ENCODE measurements around the gene CHL1. TPM values are rescaled to one million over a fixed set of nuclear protein-coding genes. Genes with fewer than 3 reads are reported as not detected.
A peak's percentile ranks its signal among the peaks of the same experiment; 100 is the strongest.

The CHL1 gene
- total RNA-seq, 1 donor from 2014 or later: 35.5 TPM

DNA sequence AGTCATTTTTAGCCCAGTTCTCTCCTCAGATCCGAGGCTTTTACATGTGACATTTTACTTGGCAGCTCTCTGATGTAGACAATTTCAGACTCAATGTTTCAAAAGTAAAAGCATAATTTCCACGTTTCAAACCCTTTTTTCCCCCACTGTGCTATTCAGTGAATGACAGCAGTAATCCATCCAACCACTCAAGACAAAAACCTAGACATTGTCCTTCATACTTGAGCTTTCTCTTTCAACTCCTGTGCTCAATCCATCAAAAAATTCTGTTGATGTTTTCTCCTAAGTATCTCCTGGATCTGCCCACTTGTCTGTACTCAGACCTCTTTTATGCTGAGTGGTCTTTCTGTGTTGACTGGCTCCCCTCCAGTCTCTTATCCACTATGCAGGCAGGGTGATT is 214.7 kb downstream of the CHL1 start:
- H3K4me1 Mint-ChIP-seq (ENCODE audit: low read depth, unreplicated experiment): no peaks in the 10 kb centered on the region
- H3K4me3 Mint-ChIP-seq (ENCODE audit: unreplicated experiment): no peak overlapping the region
- H3K27ac Mint-ChIP-seq (ENCODE audit: unreplicated experiment): no peak overlapping the region
- TF ChIP-seq, protein P1, sequence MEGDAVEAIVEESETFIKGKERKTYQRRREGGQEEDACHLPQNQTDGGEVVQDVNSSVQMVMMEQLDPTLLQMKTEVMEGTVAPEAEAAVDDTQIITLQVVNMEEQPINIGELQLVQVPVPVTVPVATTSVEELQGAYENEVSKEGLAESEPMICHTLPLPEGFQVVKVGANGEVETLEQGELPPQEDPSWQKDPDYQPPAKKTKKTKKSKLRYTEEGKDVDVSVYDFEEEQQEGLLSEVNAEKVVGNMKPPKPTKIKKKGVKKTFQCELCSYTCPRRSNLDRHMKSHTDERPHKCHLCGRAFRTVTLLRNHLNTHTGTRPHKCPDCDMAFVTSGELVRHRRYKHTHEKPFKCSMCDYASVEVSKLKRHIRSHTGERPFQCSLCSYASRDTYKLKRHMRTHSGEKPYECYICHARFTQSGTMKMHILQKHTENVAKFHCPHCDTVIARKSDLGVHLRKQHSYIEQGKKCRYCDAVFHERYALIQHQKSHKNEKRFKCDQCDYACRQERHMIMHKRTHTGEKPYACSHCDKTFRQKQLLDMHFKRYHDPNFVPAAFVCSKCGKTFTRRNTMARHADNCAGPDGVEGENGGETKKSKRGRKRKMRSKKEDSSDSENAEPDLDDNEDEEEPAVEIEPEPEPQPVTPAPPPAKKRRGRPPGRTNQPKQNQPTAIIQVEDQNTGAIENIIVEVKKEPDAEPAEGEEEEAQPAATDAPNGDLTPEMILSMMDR (IDR thresholded peaks at IDR 0.05; ENCODE audit: partially characterized antibody, unreplicated experiment): no peak
- no peaks in the 10 kb centered on the region for H3K36me3 Mint-ChIP-seq (ENCODE audit: unreplicated experiment)
- no peaks in the 10 kb centered on the region for H3K27me3 Mint-ChIP-seq (ENCODE audit: unreplicated experiment)
- no peaks in the 10 kb centered on the region for H3K9me3 Mint-ChIP-seq (ENCODE audit: unreplicated experiment)
- DNase-seq: no peak

DNA sequence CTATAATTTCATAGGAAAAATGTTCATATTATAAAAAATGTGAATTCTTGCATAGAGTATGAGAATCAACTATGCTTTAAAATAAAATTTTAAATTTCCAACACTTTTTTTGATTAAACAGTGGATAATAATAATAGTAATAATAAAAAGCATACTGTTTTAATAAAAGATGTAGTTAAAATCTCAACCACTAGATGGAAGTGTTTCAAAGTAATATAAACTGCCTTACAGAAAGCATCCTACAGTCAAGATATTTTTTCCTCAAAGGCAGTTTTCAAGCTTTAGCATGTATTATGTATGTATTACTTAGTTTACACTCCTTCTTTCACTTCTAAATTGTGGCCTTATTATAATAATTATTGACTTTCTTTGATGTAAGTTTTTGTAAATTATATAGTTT is 217.5 kb downstream of the CHL1 start:
- TF ChIP-seq, protein P1 (IDR thresholded peaks at IDR 0.05; ENCODE audit: partially characterized antibody, unreplicated experiment): peak; percentile 81
- Mint-ChIP-seq H3K4me3 (ENCODE audit: unreplicated experiment) (no peak overlapping the region), H3K27ac (ENCODE audit: unreplicated experiment) (no peak overlapping the region)

DNA sequence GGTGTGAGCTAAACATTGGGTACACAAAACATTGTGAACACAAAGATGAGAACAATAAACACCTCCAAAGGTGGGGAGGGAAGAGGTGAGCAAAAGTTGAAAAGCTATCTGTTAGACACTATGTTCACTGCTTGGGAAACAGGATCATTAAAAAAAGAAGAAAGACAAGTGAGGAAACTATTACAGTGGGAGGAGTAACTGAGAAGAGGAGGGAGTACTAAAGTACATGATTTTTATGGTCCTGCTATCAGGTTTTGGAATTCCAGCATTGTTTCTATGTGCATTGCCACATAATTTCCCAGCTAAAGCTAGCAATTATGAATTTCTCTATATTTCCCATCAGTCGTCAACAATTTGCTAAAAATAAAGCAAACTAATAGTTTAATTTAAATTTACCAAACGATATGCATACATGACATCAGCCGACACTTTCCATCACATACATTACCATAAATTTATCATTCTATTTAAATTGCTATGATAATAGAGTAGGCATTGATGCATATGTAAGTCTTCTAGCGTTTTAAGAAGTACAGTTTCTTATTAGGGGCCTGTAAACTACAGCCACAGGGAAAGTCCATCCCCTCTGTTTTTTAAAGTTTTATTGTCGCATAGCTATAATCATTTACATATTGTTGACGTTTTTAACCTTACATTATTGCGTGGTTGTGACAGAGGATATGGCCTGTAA is 221.8 kb downstream of the CHL1 start:
- H3K36me3 Mint-ChIP-seq (ENCODE audit: unreplicated experiment): no peaks in the 10 kb centered on the region
- DNase-seq: no peak
- H3K27me3 Mint-ChIP-seq (ENCODE audit: unreplicated experiment): no peaks in the 10 kb centered on the region
- TF ChIP-seq, protein P1 (IDR thresholded peaks at IDR 0.05; ENCODE audit: partially characterized antibody, unreplicated experiment): no peak
- H3K9me3 Mint-ChIP-seq (ENCODE audit: unreplicated experiment): no peaks in the 10 kb centered on the region
- no peak overlapping the region for H3K27ac Mint-ChIP-seq (ENCODE audit: unreplicated experiment)
- no peaks in the 10 kb centered on the region for H3K4me1 Mint-ChIP-seq (ENCODE audit: low read depth, unreplicated experiment)
- H3K4me3 Mint-ChIP-seq (ENCODE audit: unreplicated experiment): no peak overlapping the region

More for the DNA sequence above, 217.5 kb downstream of the CHL1 start:
- Mint-ChIP-seq H3K27me3 (ENCODE audit: unreplicated experiment) (no peaks in the 10 kb centered on the region), H3K4me1 (ENCODE audit: low read depth, unreplicated experiment) (no peaks in the 10 kb centered on the region), H3K36me3 (ENCODE audit: unreplicated experiment) (no peaks in the 10 kb centered on the region), H3K9me3 (ENCODE audit: unreplicated experiment) (no peaks in the 10 kb centered on the region)
- DNase-seq: no peak

DNA sequence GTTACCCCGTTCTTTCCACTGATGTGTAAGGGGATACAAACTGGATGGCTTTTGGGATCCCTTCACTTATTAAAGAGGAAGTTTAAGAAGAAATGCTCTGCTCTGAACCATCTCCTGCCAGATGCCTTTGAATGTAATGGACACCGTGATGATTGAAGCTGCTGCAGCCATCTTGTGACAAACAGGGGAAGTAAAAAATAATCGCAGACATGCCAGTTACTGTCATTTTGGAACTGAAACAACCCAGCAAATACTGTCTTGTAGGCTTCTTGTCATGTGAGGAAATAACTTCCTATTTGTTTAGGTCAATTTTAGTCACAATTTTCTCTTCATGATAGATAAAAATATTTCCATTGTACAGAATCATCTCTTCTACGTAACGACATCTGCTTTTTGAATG is 224.0 kb downstream of the CHL1 start:
- H3K36me3 Mint-ChIP-seq (ENCODE audit: unreplicated experiment): no peaks in the 10 kb centered on the region
- H3K27me3 Mint-ChIP-seq (ENCODE audit: unreplicated experiment): no peaks in the 10 kb centered on the region
- no peak for DNase-seq
- H3K4me3 Mint-ChIP-seq (ENCODE audit: unreplicated experiment): no peak overlapping the region
- TF ChIP-seq, protein P1 (IDR thresholded peaks at IDR 0.05; ENCODE audit: partially characterized antibody, unreplicated experiment): no peak
- H3K9me3 Mint-ChIP-seq (ENCODE audit: unreplicated experiment): no peaks in the 10 kb centered on the region
- no peak overlapping the region for H3K27ac Mint-ChIP-seq (ENCODE audit: unreplicated experiment)
- no peaks in the 10 kb centered on the region for H3K4me1 Mint-ChIP-seq (ENCODE audit: low read depth, unreplicated experiment)

DNA sequence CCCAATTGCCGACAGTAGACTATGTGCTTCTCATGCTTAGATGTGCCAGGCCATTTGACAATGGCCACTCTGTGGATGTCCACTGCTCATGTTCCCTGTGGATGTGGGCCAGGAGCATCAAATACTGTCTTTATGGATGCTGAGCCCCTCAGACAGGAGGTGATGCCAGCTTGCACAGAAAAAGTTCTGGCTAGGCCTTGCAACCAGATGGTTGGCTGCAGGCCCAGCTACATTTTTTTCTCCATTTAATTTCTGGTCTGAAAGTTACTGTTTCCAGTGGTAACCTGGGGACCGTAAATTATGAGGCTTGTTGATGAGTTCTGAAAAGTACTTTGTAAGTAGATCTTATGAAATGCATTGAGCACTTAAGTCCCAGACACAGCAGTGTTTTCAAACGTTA is 228.5 kb downstream of the CHL1 start:
- H3K27ac Mint-ChIP-seq (ENCODE audit: unreplicated experiment): no peak overlapping the region
- H3K36me3 Mint-ChIP-seq (ENCODE audit: unreplicated experiment): no peaks in the 10 kb centered on the region
- H3K9me3 Mint-ChIP-seq (ENCODE audit: unreplicated experiment): no peaks in the 10 kb centered on the region
- no peaks in the 10 kb centered on the region for H3K4me1 Mint-ChIP-seq (ENCODE audit: low read depth, unreplicated experiment)
- TF ChIP-seq, protein P1 (IDR thresholded peaks at IDR 0.05; ENCODE audit: partially characterized antibody, unreplicated experiment): no peak
- no peaks in the 10 kb centered on the region for H3K27me3 Mint-ChIP-seq (ENCODE audit: unreplicated experiment)
- H3K4me3 Mint-ChIP-seq (ENCODE audit: unreplicated experiment): no peak overlapping the region
- no peak for DNase-seq

Data from glutamatergic neuron (in vitro differentiated cells).